Measurements from ENCODE around the gene KIAA1328.

DNA sequence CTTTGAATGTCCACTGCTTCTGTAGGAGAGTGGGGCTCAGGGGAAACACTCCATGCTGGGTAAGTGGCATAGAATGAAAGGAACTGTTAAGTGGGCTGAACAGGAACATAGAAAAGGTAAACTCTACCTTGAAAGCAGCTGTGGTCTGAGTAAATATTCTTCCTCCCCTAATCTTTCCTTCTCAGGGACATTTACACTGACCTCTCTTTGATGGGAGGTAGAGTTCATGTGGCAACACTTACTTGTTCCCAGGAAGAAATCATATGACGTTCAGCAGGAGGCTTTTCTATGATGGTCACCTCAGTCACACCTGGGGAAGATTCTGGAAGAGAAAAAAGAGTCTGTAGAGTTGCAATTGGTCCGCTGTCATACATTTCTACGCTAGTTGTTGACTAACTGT, 10.3 kb upstream of the KIAA1328 start:
- TF ChIP-seq, protein P1, sequence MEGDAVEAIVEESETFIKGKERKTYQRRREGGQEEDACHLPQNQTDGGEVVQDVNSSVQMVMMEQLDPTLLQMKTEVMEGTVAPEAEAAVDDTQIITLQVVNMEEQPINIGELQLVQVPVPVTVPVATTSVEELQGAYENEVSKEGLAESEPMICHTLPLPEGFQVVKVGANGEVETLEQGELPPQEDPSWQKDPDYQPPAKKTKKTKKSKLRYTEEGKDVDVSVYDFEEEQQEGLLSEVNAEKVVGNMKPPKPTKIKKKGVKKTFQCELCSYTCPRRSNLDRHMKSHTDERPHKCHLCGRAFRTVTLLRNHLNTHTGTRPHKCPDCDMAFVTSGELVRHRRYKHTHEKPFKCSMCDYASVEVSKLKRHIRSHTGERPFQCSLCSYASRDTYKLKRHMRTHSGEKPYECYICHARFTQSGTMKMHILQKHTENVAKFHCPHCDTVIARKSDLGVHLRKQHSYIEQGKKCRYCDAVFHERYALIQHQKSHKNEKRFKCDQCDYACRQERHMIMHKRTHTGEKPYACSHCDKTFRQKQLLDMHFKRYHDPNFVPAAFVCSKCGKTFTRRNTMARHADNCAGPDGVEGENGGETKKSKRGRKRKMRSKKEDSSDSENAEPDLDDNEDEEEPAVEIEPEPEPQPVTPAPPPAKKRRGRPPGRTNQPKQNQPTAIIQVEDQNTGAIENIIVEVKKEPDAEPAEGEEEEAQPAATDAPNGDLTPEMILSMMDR (conservative IDR thresholded peaks at IDR 0.05 in 1 of 2, IDR thresholded peaks at IDR 0.05 in 1 of 2; ENCODE audit: extremely low read depth in 1 of 2, insufficient read depth in 1 of 2, low read depth in 1 of 2, low read length in 2 of 2), result no peak
- no peak for TF ChIP-seq EZH2 (IDR thresholded peaks at IDR 0.05; ENCODE audit: borderline replicate concordance, low read length)

Measured in mammary epithelial cell (primary cell).